Measurements from ENCODE around the gene KRT36. TPM values are rescaled to one million over a fixed set of nuclear protein-coding genes. Genes with fewer than 3 reads are reported as not detected.

Gene KRT36
- total and polyA plus RNA-seq, 2 donors (not counting 3 experiments of a cell fraction or from before 2014, with no cell fraction given), result 0.04 TPM; not detected in 1

GRCh38 chr17:41437254-41437653, 52.5 kb downstream of the KRT36 start:
- peaks cover 2 to 5% of the 10 kb centered on the region in 2 experiments for H3K27me3 ChIP-seq (ENCODE audit: control insufficient read depth in 2 of 2, insufficient read depth in 2 of 2, low read length in 2 of 2)
- intact Hi-C loops (cut with micrococcal nuclease) (no loop called here), dilution Hi-C loops (cut with MboI; ENCODE audit: extremely low pct_ligation_motif_present, low sequenced_read_pairs) (no loop called here)
- FAIRE-seq (no peak), DNase-seq (ENCODE audit: low read depth, low spot score) (no peak)
- no peaks in the 10 kb centered on the region for H4K20me1 ChIP-seq (replicated peaks; ENCODE audit: control insufficient read depth, extremely low read depth, insufficient read depth, low read length)
- no peaks in the 10 kb centered on the region for H3K9me1 ChIP-seq (replicated peaks; ENCODE audit: control insufficient read depth, extremely low read depth, insufficient read depth, low read length)
- ChIA-PET POLR2A (no interaction called here), CTCF (interaction anchor here (1.0 kb wide), 1 partner anchor 111 kb away, joined by 3 read pairs; no protein-coding TSS in a partner anchor)
- no peak overlapping the region for H3K4me3 ChIP-seq (replicated peaks in 1 of 3; ENCODE audit: insufficient read depth in 1 of 3, low read depth in 1 of 3, low read length in 3 of 3)
- H3K79me2 ChIP-seq (ENCODE audit: control insufficient read depth, insufficient read depth, low read length), result no peaks in the 10 kb centered on the region
- no peak overlapping the region for H2AFZ ChIP-seq (ENCODE audit: low read depth, low read length)
- H3K9ac ChIP-seq (replicated peaks; ENCODE audit: extremely low read depth, insufficient read depth, low read length), result no peak overlapping the region
- BruUV-seq (replicated peaks), result no TSS peak
- no peak overlapping the region for H3K4me2 ChIP-seq (ENCODE audit: insufficient read depth, low read length)
- no peaks in the 10 kb centered on the region for H3K9me3 ChIP-seq (replicated peaks; ENCODE audit: control insufficient read depth, insufficient read depth, low read length)
- H3K4me1 ChIP-seq (ENCODE audit: control insufficient read depth, extremely low read depth, insufficient read depth, low read length), result no peaks in the 10 kb centered on the region
- TF ChIP-seq MAX (IDR thresholded peaks at IDR 0.05; ENCODE audit: insufficient read depth, insufficient read length) (no peak), POLR2AphosphoS5 (IDR thresholded peaks at IDR 0.05; ENCODE audit: insufficient read depth, low read depth, low read length) (no peak), CTCF (IDR thresholded peaks at IDR 0.05; ENCODE audit: extremely low read depth in 1 of 2, insufficient read depth in 1 of 2, low read depth in 1 of 2, low read length in 2 of 2) (no peak), POLR2A (IDR thresholded peaks at IDR 0.05; ENCODE audit: low read depth, low read length) (no peak), FOS (IDR thresholded peaks at IDR 0.05; ENCODE audit: borderline replicate concordance, insufficient read depth, low read length) (no peak), MYC (IDR thresholded peaks at IDR 0.05; ENCODE audit: low read depth, low read length) (no peak), EZH2 (IDR thresholded peaks at IDR 0.05; ENCODE audit: borderline replicate concordance, low read depth, low read length, severe bottlenecking) (no peak), JUN (IDR thresholded peaks at IDR 0.05; ENCODE audit: borderline replicate concordance, insufficient read depth, insufficient read length, low read depth) (no peak), GATA2 (IDR thresholded peaks at IDR 0.05; ENCODE audit: insufficient read depth, insufficient read length, low read depth, low read length) (no peak)
- H3K27ac ChIP-seq (ENCODE audit: insufficient read depth, low read depth, low read length), result no peak overlapping the region
- H3K36me3 ChIP-seq (ENCODE audit: control insufficient read depth in 2 of 2, extremely low read depth in 1 of 2, insufficient read depth in 2 of 2, low read length in 2 of 2), result no peaks in the 10 kb centered on the region

Small RNA genes within 50 kb of the gene (microRNA-seq; reads per million reads assigned to microRNA genes)
- gene MIR6510 (ENCODE audit: borderline number of aligned reads, borderline replicate concordance), result not detected

Small RNA genes within 50 kb of the gene (small RNA-seq; reads per million reads assigned to genes)
- not detected for gene RNU2-32P (ENCODE audit: insufficient read depth, insufficient read length, low read depth, low replicate concordance)

Other genes starting within 250 kb of the KRT36 start
- not detected in 2 replicates for gene KRTAP9-4, start 240.2 kb downstream of the KRT36 start, total RNA-seq
- gene KRTAP9-4, start 240.2 kb downstream of the KRT36 start, polyA plus RNA-seq, result not detected in 2 replicates
- gene KRTAP9-9, start 234.5 kb downstream of the KRT36 start, total RNA-seq, result not detected in 2 replicates
- not detected in 2 replicates for gene KRTAP9-9, start 234.5 kb downstream of the KRT36 start, polyA plus RNA-seq
- not detected in 2 replicates for gene KRTAP9-6, start 224.5 kb downstream of the KRT36 start, total RNA-seq
- not detected in 2 replicates for gene KRTAP9-6, start 224.5 kb downstream of the KRT36 start, polyA plus RNA-seq
- gene KRTAP9-7, start 214.2 kb downstream of the KRT36 start, total RNA-seq, result not detected in 2 replicates
- gene KRTAP9-7, start 214.2 kb downstream of the KRT36 start, polyA plus RNA-seq, result not detected in 2 replicates
- gene KRTAP29-1, start 187.1 kb downstream of the KRT36 start, total RNA-seq, result not detected in 2 replicates
- gene KRTAP29-1, start 187.1 kb downstream of the KRT36 start, polyA plus RNA-seq, result not detected in 2 replicates
- gene KRTAP16-1, start 180.6 kb downstream of the KRT36 start, total RNA-seq, result not detected in 2 replicates
- not detected in 2 replicates for gene KRTAP16-1, start 180.6 kb downstream of the KRT36 start, polyA plus RNA-seq
- gene KRTAP17-1, start 174.2 kb downstream of the KRT36 start, total RNA-seq, result not detected in 2 replicates
- not detected in 2 replicates for gene KRTAP17-1, start 174.2 kb downstream of the KRT36 start, polyA plus RNA-seq
- not detected in 2 replicates for gene KRT33A, start 139.1 kb downstream of the KRT36 start, total RNA-seq
- not detected in 2 replicates for gene KRT33A, start 139.1 kb downstream of the KRT36 start, polyA plus RNA-seq
- not detected in 2 replicates for gene KRT33B, start 120.1 kb downstream of the KRT36 start, total RNA-seq
- gene KRT33B, start 120.1 kb downstream of the KRT36 start, polyA plus RNA-seq, result not detected in 2 replicates
- not detected in 2 replicates for gene KRT34, start 107.6 kb downstream of the KRT36 start, total RNA-seq
- not detected in 2 replicates for gene KRT34, start 107.6 kb downstream of the KRT36 start, polyA plus RNA-seq
- not detected in 2 replicates for gene KRT31, start 92.3 kb downstream of the KRT36 start, total RNA-seq
- gene KRT31, start 92.3 kb downstream of the KRT36 start, polyA plus RNA-seq, result not detected in 2 replicates
- not detected in 2 replicates for gene KRT37, start 65.3 kb downstream of the KRT36 start, total RNA-seq
- not detected in 2 replicates for gene KRT37, start 65.3 kb downstream of the KRT36 start, polyA plus RNA-seq
- not detected in 2 replicates for gene KRT38, start 48.9 kb downstream of the KRT36 start, total RNA-seq
- gene KRT38, start 48.9 kb downstream of the KRT36 start, polyA plus RNA-seq, result not detected in 2 replicates
- not detected in 2 replicates for gene KRT32, start 22.5 kb downstream of the KRT36 start, total RNA-seq
- gene KRT32, start 22.5 kb downstream of the KRT36 start, polyA plus RNA-seq, result not detected in 2 replicates
- not detected in 2 replicates for gene KRT35, start 8.8 kb downstream of the KRT36 start, total RNA-seq
- gene KRT35, start 8.8 kb downstream of the KRT36 start, polyA plus RNA-seq, result 0.08 TPM in 1 of 2 replicates, not detected in the other
- not detected in 2 replicates for gene KRT13, start 15.7 kb upstream of the KRT36 start, total RNA-seq
- gene KRT13, start 15.7 kb upstream of the KRT36 start, polyA plus RNA-seq, result not detected in 2 replicates
- 2.8 TPM in 2 replicates for gene KRT15, start 29.0 kb upstream of the KRT36 start, total RNA-seq
- 0.68 and 0.83 TPM in 2 replicates for gene KRT15, start 29.0 kb upstream of the KRT36 start, polyA plus RNA-seq
- 14.9 and 23.3 TPM in 2 replicates for gene KRT19, start 38.4 kb upstream of the KRT36 start, total RNA-seq
- gene KRT19, start 38.4 kb upstream of the KRT36 start, polyA plus RNA-seq, result 12.9 and 20.1 TPM in 2 replicates
- gene KRT9, start 82.1 kb upstream of the KRT36 start, total RNA-seq, result not detected in 2 replicates
- gene KRT9, start 82.1 kb upstream of the KRT36 start, polyA plus RNA-seq, result not detected in 2 replicates
- 0.18 and 0.66 TPM in 2 replicates for gene KRT14, start 97.0 kb upstream of the KRT36 start, total RNA-seq
- gene KRT14, start 97.0 kb upstream of the KRT36 start, polyA plus RNA-seq, result 0.11 and 0.12 TPM in 2 replicates
- not detected in 2 replicates for gene KRT16, start 122.9 kb upstream of the KRT36 start, total RNA-seq
- not detected in 2 replicates for gene KRT16, start 122.9 kb upstream of the KRT36 start, polyA plus RNA-seq
- gene KRT17, start 134.7 kb upstream of the KRT36 start, total RNA-seq, result 0.55 and 1.6 TPM in 2 replicates
- 0.83 and 0.96 TPM in 2 replicates for gene KRT17, start 134.7 kb upstream of the KRT36 start, polyA plus RNA-seq
- gene EIF1, start 199.0 kb upstream of the KRT36 start, total RNA-seq, result 814 and 839 TPM in 2 replicates
- gene EIF1, start 199.0 kb upstream of the KRT36 start, polyA plus RNA-seq, result 145 and 168 TPM in 2 replicates
- gene GAST, start 222.4 kb upstream of the KRT36 start, total RNA-seq, result not detected in 2 replicates
- not detected in 2 replicates for gene GAST, start 222.4 kb upstream of the KRT36 start, polyA plus RNA-seq
- 0.23 and 0.24 TPM in 2 replicates for gene HAP1, start 244.7 kb upstream of the KRT36 start, total RNA-seq
- gene HAP1, start 244.7 kb upstream of the KRT36 start, polyA plus RNA-seq, result 0.07 and 0.11 TPM in 2 replicates

Data from endothelial cell of umbilical vein (primary cell).